ENCODE data around the gene HSD17B11.

DNA sequence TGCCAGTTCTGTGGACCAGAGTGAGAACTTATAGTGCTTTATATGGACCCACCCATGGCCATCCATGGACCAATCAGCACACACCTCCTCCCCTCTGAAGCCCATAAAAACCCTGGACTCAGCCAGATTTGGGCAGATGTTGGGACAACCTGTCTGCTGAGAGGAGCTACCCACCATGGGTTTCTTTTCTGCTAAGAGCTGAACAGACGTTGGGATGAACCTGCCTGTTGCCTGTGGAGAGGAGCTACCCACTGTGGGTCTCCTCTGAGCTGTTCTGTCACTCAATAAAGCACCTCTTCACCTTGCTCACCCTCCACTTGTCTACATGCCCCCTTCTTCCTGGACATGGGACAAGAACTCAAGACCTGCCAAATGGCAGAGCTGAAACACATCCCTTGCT lies 9.0 kb upstream of the HSD17B11 start:
- TF ChIP-seq, protein P1, sequence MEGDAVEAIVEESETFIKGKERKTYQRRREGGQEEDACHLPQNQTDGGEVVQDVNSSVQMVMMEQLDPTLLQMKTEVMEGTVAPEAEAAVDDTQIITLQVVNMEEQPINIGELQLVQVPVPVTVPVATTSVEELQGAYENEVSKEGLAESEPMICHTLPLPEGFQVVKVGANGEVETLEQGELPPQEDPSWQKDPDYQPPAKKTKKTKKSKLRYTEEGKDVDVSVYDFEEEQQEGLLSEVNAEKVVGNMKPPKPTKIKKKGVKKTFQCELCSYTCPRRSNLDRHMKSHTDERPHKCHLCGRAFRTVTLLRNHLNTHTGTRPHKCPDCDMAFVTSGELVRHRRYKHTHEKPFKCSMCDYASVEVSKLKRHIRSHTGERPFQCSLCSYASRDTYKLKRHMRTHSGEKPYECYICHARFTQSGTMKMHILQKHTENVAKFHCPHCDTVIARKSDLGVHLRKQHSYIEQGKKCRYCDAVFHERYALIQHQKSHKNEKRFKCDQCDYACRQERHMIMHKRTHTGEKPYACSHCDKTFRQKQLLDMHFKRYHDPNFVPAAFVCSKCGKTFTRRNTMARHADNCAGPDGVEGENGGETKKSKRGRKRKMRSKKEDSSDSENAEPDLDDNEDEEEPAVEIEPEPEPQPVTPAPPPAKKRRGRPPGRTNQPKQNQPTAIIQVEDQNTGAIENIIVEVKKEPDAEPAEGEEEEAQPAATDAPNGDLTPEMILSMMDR (conservative IDR thresholded peaks at IDR 0.05; ENCODE audit: low read length) = no peak
- no peak for TF ChIP-seq EZH2phosphoT487 (IDR thresholded peaks at IDR 0.05; ENCODE audit: borderline replicate concordance)

Data from Loucy (cell line).